ENCODE measurements around the gene LGSN. TPM values are rescaled to one million over a fixed set of nuclear protein-coding genes. Genes with fewer than 3 reads are reported as not detected.
"Not testable (repeated sequence)": the region's sequence is repeated elsewhere in the genome, so short reads cannot be mapped to it uniquely, and the experiment has no call there.

LGSN gene
- total RNA-seq, 2 experiments from 2014 or later: not detected

- DNase-seq; H3K4me3 Mint-ChIP-seq; ATAC-seq; H3K4me1 Mint-ChIP-seq (ENCODE audit: low read depth); H3K36me3 Mint-ChIP-seq (ENCODE audit: low read depth); H3K27me3 Mint-ChIP-seq (ENCODE audit: low read depth); CTCF ChIA-PET; H3K9me3 Mint-ChIP-seq (ENCODE audit: insufficient read depth); POLR2A ChIA-PET; H3K27ac Mint-ChIP-seq: not testable (repeated sequence)
Observed at GRCh38 chr6:63227928-63228894, 91.6 kb downstream of the LGSN start.

GRCh38 chr6:63225987-63226386 lies 93.8 kb downstream of the LGSN start:
- ATAC-seq; CTCF ChIA-PET; H3K27me3 Mint-ChIP-seq (ENCODE audit: low read depth): not testable (repeated sequence)

More at GRCh38 chr6:63225987-63226386, 93.8 kb downstream of the LGSN start:
- H3K36me3 Mint-ChIP-seq (ENCODE audit: low read depth); H3K27ac Mint-ChIP-seq; DNase-seq; POLR2A ChIA-PET; H3K4me3 Mint-ChIP-seq; H3K9me3 Mint-ChIP-seq (ENCODE audit: insufficient read depth); H3K4me1 Mint-ChIP-seq (ENCODE audit: low read depth): not testable (repeated sequence)

Other genes starting within 250 kb of the LGSN start
- gene FKBP1C, start 108.5 kb downstream of the LGSN start, total RNA-seq: 1 to 10 TPM; 2.2 to 2.7 TPM

Data from activated CD8-positive, alpha-beta T cell treated with anti-CD3 and anti-CD28 coated beads, Interleukin-2, amount 10 ng/mL, durations not matched to agents 7 days and 5 days (primary cell).